ENCODE data around the gene IFIT3. TPM values are rescaled to one million over a fixed set of nuclear protein-coding genes. Genes with fewer than 3 reads are reported as not detected.

Gene IFIT3
- total RNA-seq, 1 experiment from 2014 or later: 0.55 TPM

GRCh38 chr10:89301232-89301631, 26.6 kb upstream of the IFIT3 start:
- Histone ChIP-seq H3K79me1 (ENCODE audit: insufficient read depth, low read depth, low read length, poor library complexity, severe bottlenecking) (no peaks in the 10 kb centered on the region), H3K27ac (ENCODE audit: insufficient read length, low read depth, low read length) (no peak overlapping the region), H2BK120ac (ENCODE audit: low read depth, low read length, poor library complexity, severe bottlenecking) (no peak overlapping the region), H3K14ac (ENCODE audit: insufficient read depth, low read length) (no peak overlapping the region), H4K20me1 (ENCODE audit: control insufficient read depth, insufficient read depth, insufficient read length) (no peaks in the 10 kb centered on the region), H2AFZ (ENCODE audit: low read length) (no peak overlapping the region), H2BK12ac (ENCODE audit: insufficient read length, low read depth, low read length) (no peak overlapping the region), H2BK5ac (ENCODE audit: insufficient read length, low read length) (no peak overlapping the region), H4K5ac (ENCODE audit: insufficient read length, low read depth, low read length) (no peak overlapping the region), H3K23ac (ENCODE audit: insufficient read length, low read depth, low read length) (no peak overlapping the region), H3T11ph (ENCODE audit: low read length) (no peak overlapping the region), H3K27me3 (ENCODE audit: insufficient read depth, low read length) (no peaks in the 10 kb centered on the region), H2AK5ac (ENCODE audit: insufficient read length, low read length) (no peak overlapping the region), H2BK15ac (ENCODE audit: low read depth, low read length) (no peak overlapping the region), H2BK20ac (ENCODE audit: low read depth, low read length, poor library complexity, severe bottlenecking) (no peak overlapping the region), H3K9ac (ENCODE audit: extremely low read depth, insufficient read length, low read length) (no peak overlapping the region), H3K56ac (ENCODE audit: insufficient read length, low read depth, low read length) (no peak overlapping the region), H3K18ac (ENCODE audit: insufficient read length, low read depth, low read length) (no peak overlapping the region), H3K23me2 (ENCODE audit: insufficient read length, low read depth, low read length, poor library complexity, severe bottlenecking) (no peaks in the 10 kb centered on the region), H4K8ac (replicated peaks; ENCODE audit: insufficient read length, low read depth, low read length) (no peak overlapping the region), H3K79me2 (ENCODE audit: insufficient read depth, low read length) (no peaks in the 10 kb centered on the region), H3K4me2 (ENCODE audit: insufficient read depth, insufficient read length, low read length) (no peak overlapping the region), H3K9me3 (ENCODE audit: control insufficient read depth, low read depth, low read length) (no peaks in the 10 kb centered on the region), H4K91ac (ENCODE audit: insufficient read length, low read depth, low read length) (no peak overlapping the region), H3K4ac (ENCODE audit: low read depth, low read length) (no peak overlapping the region), H3K4me1 (ENCODE audit: insufficient read depth, low read length) (peaks cover 3% of the 10 kb centered on the region)
- 0 out of 5 replicates have a peak, but pooled peaks cover 0 to 3% of the 10 kb centered on the region in 2 experiments for H3K9me3 Mint-ChIP-seq
- peaks cover 0 to 2% (median 0%) of the 10 kb centered on the region in 3 experiments; a peak in 1 of 7 replicates for H3K36me3 Mint-ChIP-seq (ENCODE audit: insufficient read depth in 1 of 3, low read depth in 3 of 3)
- H3K4me3 Mint-ChIP-seq: no peak overlapping the region
- H3K4me1 Mint-ChIP-seq: peaks cover 14 to 16% of the 10 kb centered on the region in 2 experiments
- no peak overlapping the region for H3K27ac Mint-ChIP-seq
- no CpG with 5 or more reads among the region's 2 CpGs for WGBS (ENCODE audit: extremely low coverage, insufficient read length, low lambda C conversion rate)
- H3K27me3 Mint-ChIP-seq (ENCODE audit: low read depth): no peaks in the 10 kb centered on the region; the same call in 1 of the 2 replicates
- TF ChIP-seq CTCF (conservative IDR thresholded peaks at IDR 0.05): no peak
- DNase-seq: no peak

Data from H9 (cell line).